ENCODE measurements around the gene NDUFV3. TPM values are rescaled to one million over a fixed set of nuclear protein-coding genes. Genes with fewer than 3 reads are reported as not detected.
"Not testable (repeated sequence)": the region's sequence is repeated elsewhere in the genome, so short reads cannot be mapped to it uniquely, and the experiment has no call there.

The NDUFV3 gene
- total and polyA plus RNA-seq, 2 of the 13 experiments (the other 11 are each of a cell fraction or from before 2014, with no cell fraction given) = 14.2 to 29.6 TPM

DNA sequence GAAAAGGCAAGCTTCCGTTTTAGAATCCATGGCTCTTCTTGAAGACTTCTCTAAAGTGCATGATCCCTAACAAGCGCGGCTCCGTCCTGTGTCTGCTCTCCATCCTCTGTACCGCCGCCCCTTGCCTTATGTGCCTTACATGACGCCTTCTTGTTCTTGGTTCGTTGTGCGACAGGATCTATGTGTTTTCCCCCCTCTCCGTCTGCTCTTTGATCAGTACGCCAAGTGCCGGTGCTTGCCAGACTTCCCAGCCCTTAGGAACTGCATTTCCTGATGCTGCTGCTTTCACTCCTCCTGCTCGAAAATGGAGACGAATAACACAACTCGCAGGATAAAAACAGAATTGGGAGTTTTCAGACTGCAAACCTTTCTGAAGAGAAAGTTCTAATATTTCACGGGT, 13.1 kb downstream of the NDUFV3 start (continued):
- TF ChIP-seq RFXANK (CRISPR knock-in tag; IDR thresholded peaks at IDR 0.05) = no peak
- no peak for TF ChIP-seq ZNF24 (IDR thresholded peaks at IDR 0.05)
- TF ChIP-seq ZNF431 (CRISPR knock-in tag; IDR thresholded peaks at IDR 0.05; ENCODE audit: borderline replicate concordance, low read depth) = no peak
- TF ChIP-seq, protein P1, sequence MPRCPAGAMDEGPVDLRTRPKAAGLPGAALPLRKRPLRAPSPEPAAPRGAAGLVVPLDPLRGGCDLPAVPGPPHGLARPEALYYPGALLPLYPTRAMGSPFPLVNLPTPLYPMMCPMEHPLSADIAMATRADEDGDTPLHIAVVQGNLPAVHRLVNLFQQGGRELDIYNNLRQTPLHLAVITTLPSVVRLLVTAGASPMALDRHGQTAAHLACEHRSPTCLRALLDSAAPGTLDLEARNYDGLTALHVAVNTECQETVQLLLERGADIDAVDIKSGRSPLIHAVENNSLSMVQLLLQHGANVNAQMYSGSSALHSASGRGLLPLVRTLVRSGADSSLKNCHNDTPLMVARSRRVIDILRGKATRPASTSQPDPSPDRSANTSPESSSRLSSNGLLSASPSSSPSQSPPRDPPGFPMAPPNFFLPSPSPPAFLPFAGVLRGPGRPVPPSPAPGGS (CRISPR knock-in tag; IDR thresholded peaks at IDR 0.05) = no peak
- TF ChIP-seq, protein P2, sequence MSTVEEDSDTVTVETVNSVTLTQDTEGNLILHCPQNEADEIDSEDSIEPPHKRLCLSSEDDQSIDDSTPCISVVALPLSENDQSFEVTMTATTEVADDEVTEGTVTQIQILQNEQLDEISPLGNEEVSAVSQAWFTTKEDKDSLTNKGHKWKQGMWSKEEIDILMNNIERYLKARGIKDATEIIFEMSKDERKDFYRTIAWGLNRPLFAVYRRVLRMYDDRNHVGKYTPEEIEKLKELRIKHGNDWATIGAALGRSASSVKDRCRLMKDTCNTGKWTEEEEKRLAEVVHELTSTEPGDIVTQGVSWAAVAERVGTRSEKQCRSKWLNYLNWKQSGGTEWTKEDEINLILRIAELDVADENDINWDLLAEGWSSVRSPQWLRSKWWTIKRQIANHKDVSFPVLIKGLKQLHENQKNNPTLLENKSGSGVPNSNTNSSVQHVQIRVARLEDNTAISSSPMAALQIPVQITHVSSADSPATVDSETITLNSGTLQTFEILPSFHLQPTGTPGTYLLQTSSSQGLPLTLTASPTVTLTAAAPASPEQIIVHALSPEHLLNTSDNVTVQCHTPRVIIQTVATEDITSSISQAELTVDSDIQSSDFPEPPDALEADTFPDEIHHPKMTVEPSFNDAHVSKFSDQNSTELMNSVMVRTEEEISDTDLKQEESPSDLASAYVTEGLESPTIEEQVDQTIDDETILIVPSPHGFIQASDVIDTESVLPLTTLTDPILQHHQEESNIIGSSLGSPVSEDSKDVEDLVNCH (CRISPR knock-in tag; IDR thresholded peaks at IDR 0.05) = no peak

DNA sequence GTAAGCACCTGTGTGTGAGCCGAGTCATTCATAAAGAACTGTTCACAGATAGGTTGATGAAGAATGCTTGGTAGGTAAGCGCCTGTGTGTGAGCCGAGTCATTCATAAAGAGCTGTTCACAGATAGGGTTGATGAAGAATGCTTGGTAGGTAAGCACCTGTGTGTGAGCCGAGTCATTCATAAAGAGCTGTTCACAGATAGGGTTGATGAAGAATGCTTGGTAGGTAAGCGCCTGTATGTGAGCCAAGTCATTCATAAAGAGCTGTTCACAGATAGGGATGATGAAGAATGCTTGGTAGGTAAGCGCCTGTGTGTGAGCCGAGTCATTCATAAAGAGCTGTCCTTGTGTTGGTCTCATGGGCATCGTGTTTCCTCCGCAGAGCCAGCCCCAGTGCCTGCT, 15.4 kb downstream of the NDUFV3 start:
- BruUV-seq (replicated peaks); H3K9me3 ChIP-seq (ENCODE audit: low read length); H3K79me2 ChIP-seq (ENCODE audit: insufficient read depth, low read length); H3K4me3 ChIP-seq (replicated peaks in 1 of 3; ENCODE audit: insufficient read depth in 1 of 3, low read depth in 2 of 3, low read length in 3 of 3); H3K27me3 ChIP-seq (ENCODE audit: control insufficient read depth in 1 of 2, insufficient read depth in 2 of 2, low read length in 2 of 2); ATAC-seq; H3K9ac ChIP-seq (ENCODE audit: insufficient read depth, low read depth, low read length); in situ Hi-C loops (cut with HindIII; ENCODE audit: extremely low pct_ligation_motif_present, low pct_unique_long_range_greater_than_20kb); H3K27ac ChIP-seq (ENCODE audit: extremely low read length, insufficient read depth, low read length); DNase-seq (ENCODE audit: low spot score); H4K20me1 ChIP-seq (ENCODE audit: insufficient read depth, low read length); CTCF ChIA-PET (ENCODE audit: low intra/inter-chr PET ratio, low total read pairs); H2AFZ ChIP-seq (ENCODE audit: low read length); intact Hi-C loops (cut with micrococcal nuclease; ENCODE audit: unreplicated experiment); FAIRE-seq; H3K4me2 ChIP-seq (ENCODE audit: low read depth, low read length); H3K4me1 ChIP-seq (ENCODE audit: insufficient read depth, low read length): not testable (repeated sequence)
- POLR2A ChIA-PET = interaction anchor here (1.7 kb wide), 1 partner anchor 16 kb away, joined by 8 read pairs; the partner anchor contains the start of gene NDUFV3
- 99% methylated on average over 7 of the region's 9 CpGs for WGBS (ENCODE audit: low lambda C conversion rate)
- H3K36me3 ChIP-seq (replicated peaks in 1 of 2; ENCODE audit: control insufficient read depth in 1 of 2, insufficient read depth in 2 of 2, low read length in 2 of 2) = peaks cover 5 to 54% of the 10 kb centered on the region in 2 experiments

DNA sequence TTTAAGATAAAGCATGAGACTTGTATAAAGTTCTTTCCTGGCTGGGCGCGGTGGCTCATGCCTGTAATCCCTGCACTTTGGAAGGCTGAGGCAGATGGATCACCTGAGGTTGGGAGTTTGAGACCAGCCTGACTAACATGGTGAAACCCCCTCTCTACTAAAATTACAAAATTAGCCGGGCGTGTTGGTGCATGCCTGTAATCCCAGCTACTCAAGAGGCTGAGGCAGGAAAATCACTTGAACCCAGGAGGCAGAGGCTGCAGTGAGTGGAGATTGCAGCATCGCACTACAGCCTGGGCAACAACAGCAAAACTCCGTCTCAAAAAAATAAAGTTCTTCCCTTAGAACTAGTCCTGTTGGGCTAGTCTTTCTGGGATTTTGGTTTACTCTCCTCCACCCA, 18.8 kb downstream of the NDUFV3 start:
- FAIRE-seq; H3K9ac ChIP-seq (ENCODE audit: insufficient read depth, low read depth, low read length); H2AFZ ChIP-seq (ENCODE audit: low read length); H3K4me3 ChIP-seq (replicated peaks in 1 of 3; ENCODE audit: insufficient read depth in 1 of 3, low read depth in 2 of 3, low read length in 3 of 3); H3K4me2 ChIP-seq (ENCODE audit: low read depth, low read length); H3K27ac ChIP-seq (ENCODE audit: extremely low read length, insufficient read depth, low read length); ATAC-seq; H4K20me1 ChIP-seq (ENCODE audit: insufficient read depth, low read length); in situ Hi-C loops (cut with HindIII; ENCODE audit: extremely low pct_ligation_motif_present, low pct_unique_long_range_greater_than_20kb); BruUV-seq (replicated peaks); H3K79me2 ChIP-seq (ENCODE audit: insufficient read depth, low read length); CTCF ChIA-PET (ENCODE audit: low intra/inter-chr PET ratio, low total read pairs); intact Hi-C loops (cut with micrococcal nuclease; ENCODE audit: unreplicated experiment); H3K9me3 ChIP-seq (ENCODE audit: low read length); H3K27me3 ChIP-seq (ENCODE audit: control insufficient read depth in 1 of 2, insufficient read depth in 2 of 2, low read length in 2 of 2); POLR2A ChIA-PET; H3K4me1 ChIP-seq (ENCODE audit: insufficient read depth, low read length); DNase-seq (ENCODE audit: low spot score): not testable (repeated sequence)
- WGBS (ENCODE audit: low lambda C conversion rate) = over 99% methylated on average over 6 of the region's 6 CpGs
- peaks cover 3 to 31% of the 10 kb centered on the region in 2 experiments; a peak in 3 of 5 replicates for H3K36me3 ChIP-seq (replicated peaks in 1 of 2; ENCODE audit: control insufficient read depth in 1 of 2, insufficient read depth in 2 of 2, low read length in 2 of 2)
